HG03521 (cell line): Measurements from ENCODE around the gene UGGT2.
"Not testable (repeated sequence)": the region's sequence is repeated elsewhere in the genome, so short reads cannot be mapped to it uniquely, and the experiment has no call there.

Experiments used
- ATAC-seq: cut with Tn5 transposase; IDR thresholded peaks from one replicate; pipeline ENCODE4 v1.9.1; 2021; ENCODE audit warnings: mild to moderate bottlenecking, moderate library complexity; ENCODE audit not compliant: unreplicated experiment

UGGT2 gene

GRCh38 chr13:95972651-95973050 lies 80.5 kb downstream of the UGGT2 start:
- ATAC-seq, result not testable (repeated sequence)

GRCh38 chr13:95970878-95971277 lies 82.3 kb downstream of the UGGT2 start:
- ATAC-seq, result no peak

DNA sequence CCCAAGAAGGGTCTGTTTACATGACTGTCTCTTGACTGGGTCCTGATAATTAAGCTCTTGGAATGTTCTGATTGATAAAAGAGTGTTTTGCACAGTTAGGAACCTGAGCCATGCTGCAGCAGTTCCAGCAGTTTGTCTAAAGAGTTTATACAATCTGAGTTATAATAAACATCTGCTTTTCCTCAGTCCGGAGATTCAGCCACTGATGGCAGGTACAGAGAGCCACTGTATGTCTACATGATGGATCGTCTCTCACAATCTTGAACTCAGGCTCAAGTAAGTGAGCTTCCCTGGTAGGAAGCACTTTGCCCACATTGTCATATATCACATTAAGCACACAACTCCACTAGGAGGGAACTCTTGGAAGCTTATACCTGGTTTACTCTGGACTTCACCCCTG lies 84.3 kb downstream of the UGGT2 start:
- no peak for ATAC-seq

DNA sequence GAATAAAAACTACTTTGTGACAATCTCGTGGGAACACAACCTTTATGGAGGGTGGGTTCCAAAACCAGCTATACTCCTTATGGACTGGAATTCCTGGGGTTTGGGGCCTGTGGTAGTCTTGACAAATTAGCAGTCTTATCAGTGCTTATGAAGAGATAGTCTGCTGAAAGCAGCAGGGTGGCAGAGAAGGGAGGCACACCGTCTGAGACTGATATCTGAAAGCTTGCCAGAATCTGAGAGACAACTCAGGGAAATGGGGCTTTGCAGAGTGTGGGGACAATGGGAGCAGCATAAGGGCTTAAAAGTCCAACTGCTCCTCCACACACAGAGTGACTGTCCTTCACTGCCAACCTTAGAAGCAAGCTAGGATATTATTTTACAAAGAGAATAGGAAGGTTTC lies 95.9 kb downstream of the UGGT2 start:
- ATAC-seq, result no peak

DNA sequence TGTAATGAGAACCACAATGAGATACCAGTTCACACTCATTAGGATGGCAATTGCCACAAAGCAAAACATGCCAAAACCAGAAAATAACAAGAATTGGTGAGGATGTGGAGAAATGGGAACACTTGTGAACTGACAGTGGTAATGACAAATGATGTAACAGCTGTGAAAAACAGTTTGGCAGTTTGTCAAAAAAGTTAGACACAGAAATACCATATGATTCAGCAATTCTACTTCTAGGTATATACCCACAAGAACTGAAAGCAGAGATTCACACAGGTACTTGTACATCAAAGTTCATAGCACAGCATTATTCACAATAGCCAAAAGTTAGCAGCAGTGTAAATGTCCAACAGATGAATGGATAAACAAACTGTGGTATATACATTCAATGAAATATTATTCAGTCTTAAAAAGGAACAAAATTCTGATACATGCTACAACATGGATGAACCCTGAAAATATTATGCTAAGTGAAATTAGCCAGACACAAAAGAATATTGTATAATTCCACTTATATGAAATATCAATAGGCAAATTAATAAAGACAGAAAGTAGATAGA lies 96.5 kb downstream of the UGGT2 start:
- no peak for ATAC-seq

DNA sequence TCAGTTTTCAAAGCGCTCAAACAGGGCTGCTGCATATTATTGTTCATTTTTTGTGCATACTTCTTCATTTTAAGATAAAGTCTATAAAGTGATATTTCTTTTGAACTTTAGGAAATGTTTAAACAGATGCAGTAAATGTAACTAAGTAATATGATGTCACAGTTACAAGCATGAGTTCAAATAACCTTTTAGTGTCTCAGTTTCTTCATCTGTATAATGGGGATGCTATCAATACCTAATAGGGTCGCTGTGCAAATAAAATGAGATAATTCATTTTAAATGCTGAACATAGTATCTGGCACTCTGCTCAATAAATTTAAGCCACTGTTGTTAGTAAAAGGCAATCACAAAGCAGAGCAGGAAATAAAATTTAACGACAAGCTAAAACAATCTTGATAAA lies 97.5 kb downstream of the UGGT2 start:
- no peak for ATAC-seq

DNA sequence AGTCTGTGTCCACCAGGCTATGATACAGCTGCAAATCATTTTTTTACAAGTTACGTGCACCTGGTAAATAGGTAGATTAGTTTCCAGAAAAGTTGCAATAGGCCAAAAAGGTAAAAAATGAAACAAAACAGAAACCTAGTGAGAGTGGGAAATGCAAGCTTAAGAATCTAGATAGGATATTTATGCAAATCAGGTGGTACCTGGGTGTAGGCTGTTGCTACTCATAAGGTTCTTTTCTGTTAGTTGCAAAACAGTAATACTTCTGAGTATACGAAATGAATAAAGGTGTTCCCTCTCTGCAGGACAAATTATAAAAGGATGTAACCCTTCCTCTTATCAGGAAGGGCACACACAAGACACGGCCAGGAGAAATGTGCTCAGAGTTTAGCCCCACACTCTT lies 97.9 kb downstream of the UGGT2 start:
- peak; percentile 82 for ATAC-seq

DNA sequence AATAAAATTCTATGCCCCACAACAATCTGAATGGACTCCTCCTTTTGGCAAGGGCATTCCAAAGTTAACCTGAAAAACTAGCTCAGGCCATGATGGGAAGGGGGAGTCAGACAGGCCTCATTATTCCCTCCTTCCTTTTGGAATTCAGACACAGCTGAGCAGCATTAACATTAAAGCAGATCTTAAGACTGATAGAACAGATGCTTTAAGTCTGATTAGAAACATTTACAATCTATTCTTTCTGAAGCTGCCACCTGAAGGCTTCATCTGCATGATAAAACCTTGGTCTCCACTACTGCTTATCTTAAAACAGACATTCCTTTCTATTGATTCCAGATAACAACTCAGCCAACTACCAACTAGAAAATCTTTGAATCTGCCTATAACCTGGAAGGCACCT lies 98.9 kb downstream of the UGGT2 start:
- no peak for ATAC-seq

DNA sequence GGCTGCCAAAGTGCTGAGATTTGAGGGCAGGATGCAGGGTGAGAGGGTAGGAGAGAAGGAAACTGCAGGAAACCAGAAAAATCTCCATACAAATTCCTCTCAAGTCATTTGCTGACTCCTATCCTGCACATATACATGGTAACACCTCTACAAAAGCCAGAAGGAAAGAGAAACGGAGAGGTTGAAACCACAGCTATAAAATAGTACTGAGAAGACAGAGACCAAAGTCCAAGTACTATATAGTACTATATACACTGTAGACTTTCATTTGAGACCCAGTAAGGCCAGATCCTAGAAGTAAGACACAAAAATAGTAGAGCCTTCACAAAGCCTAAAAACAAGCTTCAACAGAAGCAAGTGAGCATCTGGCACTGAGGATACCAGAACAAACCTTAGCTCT lies 103.1 kb downstream of the UGGT2 start:
- ATAC-seq, result no peak

GRCh38 chr13:95948656-95949055 lies 104.5 kb downstream of the UGGT2 start:
- no peak for ATAC-seq

- ATAC-seq, result no peak
Observed at GRCh38 chr13:95937714-95938320, 115.4 kb downstream of the UGGT2 start.

- no peak for ATAC-seq
Observed at GRCh38 chr13:95931300-95932025, 121.7 kb downstream of the UGGT2 start.

DNA sequence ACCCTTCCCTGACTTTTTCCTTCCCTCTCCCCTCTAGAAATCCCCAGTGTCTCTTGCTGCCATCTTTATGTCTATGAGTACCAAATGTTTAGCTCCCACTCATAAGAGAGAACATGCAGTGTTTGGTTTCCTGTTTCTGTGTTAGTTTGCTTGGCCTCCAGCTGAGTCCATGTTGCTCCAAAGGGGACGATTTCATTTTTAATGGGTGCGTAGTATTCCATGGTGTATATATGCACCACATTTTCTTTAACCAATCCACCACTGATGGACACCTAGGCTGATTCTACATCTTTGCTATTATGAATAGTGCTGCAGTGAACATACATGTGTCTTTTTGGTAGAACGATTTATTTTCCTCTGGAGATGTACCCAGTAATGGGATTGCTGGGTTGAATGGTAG lies 123.8 kb downstream of the UGGT2 start:
- ATAC-seq, result no peak

- not testable (repeated sequence) for ATAC-seq
Observed at GRCh38 chr13:95928367-95928906, 124.8 kb downstream of the UGGT2 start.

DNA sequence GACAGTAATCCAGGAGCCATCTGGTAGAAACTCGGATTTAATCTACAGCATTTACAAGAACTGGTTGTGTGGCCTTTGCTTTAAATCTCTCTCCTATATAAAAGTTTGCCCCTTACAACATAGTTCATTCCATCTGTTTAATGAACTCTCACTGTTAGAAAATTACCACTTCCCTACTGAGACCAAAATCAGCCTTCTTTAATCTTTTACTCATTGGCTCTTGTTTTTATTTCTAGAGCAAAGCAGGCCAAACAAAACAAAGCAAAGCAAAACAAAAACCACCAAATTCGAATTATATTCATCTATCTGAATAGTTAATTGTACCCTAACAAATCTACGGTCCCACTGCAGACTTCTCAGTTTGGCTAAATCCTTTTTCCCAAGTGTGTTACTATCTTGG lies 127.0 kb downstream of the UGGT2 start:
- ATAC-seq, result no peak

GRCh38 chr13:95924389-95924994 lies 128.7 kb downstream of the UGGT2 start:
- ATAC-seq, result no peak

DNA sequence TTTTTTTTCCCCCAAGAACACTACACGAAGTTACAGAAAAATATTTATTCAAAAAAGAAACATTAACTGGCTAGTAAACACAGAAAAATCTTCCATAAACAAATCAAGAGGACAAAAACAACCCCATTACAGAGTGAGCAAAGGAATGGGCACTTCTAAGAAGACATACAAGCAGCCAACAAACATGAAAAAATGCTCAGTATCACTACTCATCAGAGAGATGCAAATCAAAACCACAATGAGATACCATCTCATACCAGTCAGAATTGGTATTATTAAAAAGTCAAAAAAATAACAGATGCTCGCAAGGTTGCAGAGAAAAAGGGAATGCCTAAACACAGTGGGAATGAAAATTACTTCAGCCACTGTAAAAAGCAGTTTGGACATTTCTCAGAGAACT lies 131.7 kb downstream of the UGGT2 start:
- no peak for ATAC-seq

- no peak for ATAC-seq
Observed at GRCh38 chr13:95920485-95920884, 132.7 kb downstream of the UGGT2 start.

DNA sequence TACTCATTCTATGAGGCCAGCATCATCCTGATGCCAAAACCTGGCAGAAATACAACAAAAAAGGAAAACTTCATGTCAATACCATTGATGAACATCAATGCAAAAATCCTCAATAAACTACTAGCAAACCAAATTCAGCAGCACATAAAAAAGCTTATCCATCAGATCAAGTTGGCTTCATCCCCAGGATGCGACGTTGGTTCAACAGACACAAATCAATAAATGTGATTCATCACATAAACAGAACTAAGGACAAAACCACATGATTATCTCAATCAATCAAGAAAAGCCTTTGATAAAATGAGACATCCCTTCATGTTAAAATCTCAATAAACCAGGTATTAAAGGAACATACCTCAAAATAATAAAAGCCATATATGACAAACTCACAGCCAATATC lies 134.3 kb downstream of the UGGT2 start:
- ATAC-seq, result no peak

GRCh38 chr13:95914991-95915501 lies 138.2 kb downstream of the UGGT2 start:
- ATAC-seq, result no peak

DNA sequence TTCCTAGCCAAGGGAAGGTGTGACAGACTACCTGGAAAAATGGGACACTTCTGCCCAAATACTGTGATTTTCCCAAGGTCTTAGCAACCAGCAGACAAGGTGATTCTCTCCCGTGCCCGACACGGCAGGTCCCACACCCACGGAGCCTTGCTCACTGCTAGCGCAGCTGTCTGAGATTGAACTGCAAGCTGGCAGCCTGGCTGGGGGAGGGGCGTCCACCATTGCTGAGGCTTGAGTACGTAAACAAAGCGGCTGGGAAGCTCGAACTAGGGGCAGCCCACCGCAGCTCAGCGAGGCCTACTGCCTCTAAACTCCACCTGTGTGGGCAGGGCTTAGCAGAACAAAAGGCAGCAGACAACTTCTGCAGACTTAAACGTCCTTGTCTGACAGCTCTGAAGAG lies 146.2 kb downstream of the UGGT2 start:
- no peak for ATAC-seq

GRCh38 chr13:95903569-95903968 lies 149.6 kb downstream of the UGGT2 start:
- no peak for ATAC-seq
